Brain microvascular endothelial cell (primary cell): Measurements from ENCODE around the gene ZNFX1.

Experiments
- DNase-seq: peaks from one replicate; pipeline ENCODE4 v3.0.0-alpha.2; 2020
- H3K27ac ChIP-seq: fragments of 250-450 bp; sonication (Bioruptor Pico); 2 replicates; pipeline ENCODE4 v1.5.1; 2020; ENCODE audit warnings: mild to moderate bottlenecking, moderate library complexity
- H3K27me3 ChIP-seq: fragments of 250-450 bp; sonication (Bioruptor Pico); replicated peaks from 2 replicates; pipeline ENCODE4 v1.5.1; 2020; ENCODE audit warnings: mild to moderate bottlenecking
- H3K36me3 ChIP-seq: fragments of 250-450 bp; sonication (Bioruptor Pico); replicated peaks from 2 replicates; pipeline ENCODE4 v1.5.1; 2020; ENCODE audit warnings: mild to moderate bottlenecking
- H3K4me3 ChIP-seq: 2 replicates; pipeline ENCODE4 v1.5.1; 2011; ENCODE audit warnings: low read depth, mild to moderate bottlenecking, control low read depth, low read length, moderate library complexity
- in situ Hi-C: cut with HindIII; loops from 2 replicates; pipeline ENCODE4 v1.10.0; 2017; ENCODE audit warnings: low sequenced_read_pairs, low pct_ligation_motif_present
- TF ChIP-seq, protein P1 (sequence below): IDR thresholded peaks from 2 replicates; pipeline ENCODE4 v1.5.1; 2011; ENCODE audit warnings: low read depth, mild to moderate bottlenecking, moderate library complexity, low read length, control low read depth, inconsistent platforms; ENCODE audit errors: missing control alignments

ZNFX1 gene

DNA sequence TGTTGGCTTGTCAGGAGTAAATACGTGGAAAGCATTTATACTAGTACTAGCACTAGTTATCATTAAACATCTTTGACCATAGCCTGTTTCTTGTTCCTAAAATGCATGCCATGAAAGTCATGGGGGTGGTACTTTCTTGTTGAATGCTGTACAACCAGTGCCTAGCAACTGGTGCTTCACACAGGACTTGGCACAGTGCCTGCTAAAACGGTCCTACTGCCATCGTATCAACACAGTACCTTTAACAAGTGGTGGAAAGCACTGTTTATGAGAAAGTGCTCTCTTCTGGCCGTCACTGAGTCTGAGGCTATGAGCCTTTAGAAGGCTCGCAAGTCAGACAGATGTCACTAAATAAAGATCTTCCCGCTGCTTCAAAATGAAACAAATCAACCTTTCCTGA is 21.6 kb downstream of the ZNFX1 start:
- TF ChIP-seq, protein P1, sequence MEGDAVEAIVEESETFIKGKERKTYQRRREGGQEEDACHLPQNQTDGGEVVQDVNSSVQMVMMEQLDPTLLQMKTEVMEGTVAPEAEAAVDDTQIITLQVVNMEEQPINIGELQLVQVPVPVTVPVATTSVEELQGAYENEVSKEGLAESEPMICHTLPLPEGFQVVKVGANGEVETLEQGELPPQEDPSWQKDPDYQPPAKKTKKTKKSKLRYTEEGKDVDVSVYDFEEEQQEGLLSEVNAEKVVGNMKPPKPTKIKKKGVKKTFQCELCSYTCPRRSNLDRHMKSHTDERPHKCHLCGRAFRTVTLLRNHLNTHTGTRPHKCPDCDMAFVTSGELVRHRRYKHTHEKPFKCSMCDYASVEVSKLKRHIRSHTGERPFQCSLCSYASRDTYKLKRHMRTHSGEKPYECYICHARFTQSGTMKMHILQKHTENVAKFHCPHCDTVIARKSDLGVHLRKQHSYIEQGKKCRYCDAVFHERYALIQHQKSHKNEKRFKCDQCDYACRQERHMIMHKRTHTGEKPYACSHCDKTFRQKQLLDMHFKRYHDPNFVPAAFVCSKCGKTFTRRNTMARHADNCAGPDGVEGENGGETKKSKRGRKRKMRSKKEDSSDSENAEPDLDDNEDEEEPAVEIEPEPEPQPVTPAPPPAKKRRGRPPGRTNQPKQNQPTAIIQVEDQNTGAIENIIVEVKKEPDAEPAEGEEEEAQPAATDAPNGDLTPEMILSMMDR = no peak
- in situ Hi-C loops = no loop called here
- no peak for DNase-seq
- Histone ChIP-seq H3K4me3 (no peak overlapping the region), H3K36me3 (peaks cover 85% of the 10 kb centered on the region), H3K27ac (no peak overlapping the region), H3K27me3 (no peaks in the 10 kb centered on the region)

DNA sequence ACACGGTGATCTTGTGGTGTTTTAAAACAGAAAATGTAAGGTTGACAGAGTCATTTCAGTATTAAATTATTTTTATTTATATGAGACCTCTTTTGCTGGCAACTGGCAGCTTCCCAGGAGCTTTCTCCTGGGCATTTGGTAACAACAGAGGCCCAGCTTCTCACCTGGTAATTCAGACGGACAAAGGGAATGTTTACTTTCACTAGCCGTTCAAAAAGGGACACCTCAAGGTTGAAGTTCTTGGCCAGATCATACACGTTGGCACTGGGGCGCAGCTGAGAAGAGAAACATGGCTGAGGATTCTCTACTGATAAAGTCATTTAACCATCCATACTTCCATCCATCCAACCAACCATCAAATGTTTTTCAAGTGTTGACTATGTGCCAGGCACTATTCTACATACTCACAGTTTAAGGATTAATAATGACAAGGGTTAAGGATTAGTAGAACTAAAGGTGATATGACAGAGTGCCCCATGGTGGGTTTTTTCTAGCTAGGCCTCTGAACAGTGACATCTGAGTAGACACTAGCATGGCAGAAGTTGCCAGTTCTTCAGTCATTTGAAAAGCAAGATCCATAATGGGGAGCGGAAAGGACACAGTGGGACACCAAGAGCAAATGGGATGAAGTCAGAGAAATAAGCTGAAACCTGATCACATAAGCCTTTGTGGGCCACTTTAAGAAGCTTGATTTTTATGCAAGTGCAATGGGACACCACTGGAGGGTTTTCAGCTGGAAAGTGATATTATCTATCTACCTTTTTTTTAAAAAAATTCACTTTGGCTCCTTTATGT is 25.1 kb downstream of the ZNFX1 start:
- in situ Hi-C loops = no loop called here

DNA sequence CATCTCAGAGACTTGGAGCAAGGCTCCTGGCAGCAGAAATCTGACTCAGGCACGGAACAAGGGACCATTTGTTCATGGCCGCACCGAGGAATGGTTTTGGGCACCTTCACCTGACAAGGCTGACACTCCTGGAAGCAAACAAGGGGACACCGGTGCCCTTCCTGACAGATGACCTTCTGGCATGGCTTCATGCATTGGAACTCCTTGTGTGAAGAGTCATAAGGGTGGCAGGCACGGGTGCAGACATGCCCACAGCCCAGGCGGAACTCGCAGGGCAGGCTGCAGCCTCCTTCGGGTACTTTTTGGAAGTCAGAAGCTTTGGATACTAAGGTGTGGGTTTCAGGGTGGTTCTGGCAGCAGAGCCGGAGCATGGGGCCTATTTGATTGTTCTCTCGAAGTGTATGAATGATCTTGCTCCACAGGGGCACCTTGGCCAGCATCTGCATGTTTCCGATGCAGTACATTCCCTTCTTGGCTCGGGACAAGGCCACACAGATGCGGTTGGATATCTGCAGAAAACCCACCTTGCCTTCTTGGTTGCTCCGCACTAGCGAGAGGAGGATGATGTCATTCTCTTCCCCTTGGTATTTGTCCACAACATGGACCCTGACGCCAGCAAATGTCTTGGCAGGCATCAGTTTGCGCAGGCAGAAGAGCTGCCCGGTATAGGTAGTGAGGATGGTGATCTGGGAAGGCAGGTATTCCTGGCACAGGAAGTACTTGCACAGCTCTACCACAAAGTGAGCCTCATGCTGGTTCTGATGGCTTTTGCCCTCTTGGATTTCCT is 28.8 kb downstream of the ZNFX1 start:
- in situ Hi-C loops = no loop called here
- Histone ChIP-seq H3K4me3 (no peak overlapping the region), H3K27me3 (no peaks in the 10 kb centered on the region), H3K27ac (no peak overlapping the region), H3K36me3 (peaks cover 93% of the 10 kb centered on the region)
- no peak for DNase-seq
- TF ChIP-seq, protein P1 = no peak

More for the DNA sequence above, 25.1 kb downstream of the ZNFX1 start:
- H3K36me3 ChIP-seq = peaks cover 91% of the 10 kb centered on the region
- H3K27me3 ChIP-seq = no peaks in the 10 kb centered on the region
- DNase-seq = no peak
- no peak overlapping the region for H3K4me3 ChIP-seq
- TF ChIP-seq, protein P1 = no peak
- H3K27ac ChIP-seq = no peak overlapping the region

DNA sequence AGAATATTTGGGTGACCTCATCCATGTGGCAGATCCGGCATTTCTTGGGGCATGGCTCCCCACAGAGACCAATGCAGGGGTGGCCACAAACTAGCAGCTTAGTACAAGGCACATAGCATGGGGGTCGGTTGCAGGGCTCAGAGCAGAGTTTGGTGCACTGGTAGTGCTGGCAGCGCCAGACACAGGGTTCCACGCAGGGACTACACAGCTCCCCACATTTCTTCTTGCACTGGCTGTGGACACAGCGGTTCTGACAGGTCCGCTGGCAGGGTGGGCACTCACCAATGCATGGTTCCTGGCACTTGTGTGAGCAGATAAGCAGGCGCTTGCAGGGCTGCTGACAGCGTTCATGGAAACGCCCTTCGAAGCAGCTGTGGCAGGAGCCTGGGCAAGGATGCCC is 29.6 kb downstream of the ZNFX1 start:
- DNase-seq = no peak
- H3K27ac ChIP-seq = no peak overlapping the region
- TF ChIP-seq, protein P1 = no peak
- H3K27me3 ChIP-seq = no peaks in the 10 kb centered on the region
- peaks cover 94% of the 10 kb centered on the region for H3K36me3 ChIP-seq
- H3K4me3 ChIP-seq = no peak overlapping the region
- in situ Hi-C loops = no loop called here

DNA sequence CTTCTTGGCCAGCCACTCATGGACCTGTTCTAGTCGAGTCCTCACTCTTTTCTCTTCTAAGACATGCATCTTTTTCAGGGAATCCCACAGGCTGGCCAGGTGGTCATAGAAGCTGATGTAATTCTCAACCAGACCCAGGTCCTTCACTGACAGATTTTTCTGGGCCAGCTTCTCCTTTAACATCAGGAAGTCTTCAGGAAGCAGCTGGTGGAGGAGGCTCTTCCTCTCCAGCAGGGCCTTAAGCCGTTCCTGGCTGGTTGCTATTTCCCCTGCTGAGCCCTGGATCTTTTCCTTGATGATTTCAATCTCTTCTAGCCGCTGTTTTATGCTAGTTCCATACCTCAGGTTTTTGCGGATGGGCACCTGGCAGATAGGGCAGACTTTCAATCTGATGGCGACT is 30.1 kb downstream of the ZNFX1 start:
- Histone ChIP-seq H3K36me3 (peaks cover 94% of the 10 kb centered on the region), H3K27me3 (no peaks in the 10 kb centered on the region), H3K27ac (no peak overlapping the region), H3K4me3 (no peak overlapping the region)
- in situ Hi-C loops = no loop called here
- TF ChIP-seq, protein P1 = no peak
- DNase-seq = no peak
